Motor neuron (in vitro differentiated cells): ENCODE measurements around the gene PSEN1. TPM values are rescaled to one million over a fixed set of nuclear protein-coding genes. Genes with fewer than 3 reads are reported as not detected.
A peak's percentile ranks its signal among the peaks of the same experiment; 100 is the strongest.

Source experiments
- ATAC-seq, 8 experiments: fragments of 200-7000 bp; cut with Tn5 transposase; replicated peaks in 6 of 8; 2 replicates each; pipeline ENCODE4 v1.8.0; 2021; ENCODE audit warnings: mild to moderate bottlenecking in 8 of 8, moderate library complexity in 8 of 8
- H3K27ac ChIP-seq, 2 donors: fragments of 250-450 bp; sonication (Bioruptor Pico); 2 replicates each; pipeline ENCODE4 v1.9.0; 2021; ENCODE audit warnings: antibody characterized with exemption in 2 of 2, mild to moderate bottlenecking in 2 of 2, moderate library complexity in 1 of 2
- H3K4me1 ChIP-seq, 2 donors: fragments of 250-450 bp; sonication (Bioruptor Pico); replicated peaks in 1 of 2; 2 replicates each; pipeline ENCODE4 v1.6.1; 2021; ENCODE audit warnings: antibody characterized with exemption in 2 of 2, mild to moderate bottlenecking in 2 of 2, moderate library complexity in 1 of 2
- H3K4me3 ChIP-seq, 5 donors: fragments of 250-450 bp; sonication (Bioruptor Pico); 2 replicates each; pipeline ENCODE4 v1.9.0; 2021; ENCODE audit warnings: antibody characterized with exemption in 5 of 5, mild to moderate bottlenecking in 5 of 5, moderate library complexity in 4 of 5
- WGBS, 10 experiments: fragments of 450-650 bp; shearing (Covaris generic); methylation state at CpG; one replicate each; pipeline ENCODE4 v1.0.0; 2022; 5-methylcytosine and 5-hydroxymethylcytosine counted together
- in situ Hi-C, 9 experiments: fragments of 400-800 bp; cut with MboI; loops; one replicate each; pipeline ENCODE4 v1.15.0; 2021; ENCODE audit warnings: low sequenced_read_pairs in 9 of 9, low pct_unique_long_range_greater_than_20kb in 2 of 9; ENCODE audit not compliant: unreplicated experiment in 9 of 9
- total RNA-seq, 8 experiments: library from RNA; unstranded; fragments of 300-600 nt; gene quantifications; 2 replicates each; pipeline versions ENCODE4 v1.2.3 to v1.2.4, GENCODE V29; 2022

PSEN1 gene
- total RNA-seq, 8 experiments from 2014 or later: 31.1 to 54.2 (median 37.0) TPM

- in situ Hi-C loops: no loop called here
- H3K4me1 ChIP-seq: peaks cover 15 to 16% of the 10 kb centered on the region in 2 donors
- H3K4me3 ChIP-seq: no peak overlapping the region
- ATAC-seq: no peak
- 90 to 100% (median 95%) methylated on average over 1 to 8 of the region's 23 CpGs; no CpG with 5 or more reads in 6 of the 10 experiments for WGBS, 10 experiments
- H3K27ac ChIP-seq: no peak overlapping the region
Measured at GRCh38 chr14:73264080-73264884, 128.0 kb downstream of the PSEN1 start.

GRCh38 chr14:73264885-73265720 is 128.8 kb downstream of the PSEN1 start:
- Histone ChIP-seq H3K4me1 (peaks cover 15 to 16% of the 10 kb centered on the region in 2 donors), H3K27ac (no peak overlapping the region), H3K4me3 (no peak overlapping the region)
- in situ Hi-C loops: no loop called here
- WGBS, 10 experiments: 20 to 100% (median 90%) methylated on average over 1 to 6 of the region's 18 CpGs; no CpG with 5 or more reads in 3 of the 10 experiments
- ATAC-seq: peak in 1 of 8 experiments; percentile 9

- H3K4me3 ChIP-seq: no peak overlapping the region
- H3K27ac ChIP-seq: no peak overlapping the region
- in situ Hi-C loops: no loop called here
- peaks cover 11 to 12% of the 10 kb centered on the region in 2 donors for H3K4me1 ChIP-seq
- no peak for ATAC-seq
- 40 to 100% (median 85%) methylated on average over 1 to 3 of the region's 3 CpGs; no CpG with 5 or more reads in 3 of the 10 experiments for WGBS, 10 experiments
Measured at GRCh38 chr14:73265721-73266046, 129.4 kb downstream of the PSEN1 start.

- in situ Hi-C loops: no loop called here
- no peak for ATAC-seq
- peaks cover 5 to 6% of the 10 kb centered on the region in 2 donors for H3K4me1 ChIP-seq
- no peak overlapping the region for H3K27ac ChIP-seq
- 100% methylated on average over 2 of the region's 7 CpGs; no CpG with 5 or more reads in 9 of the 10 experiments for WGBS, 10 experiments
- no peak overlapping the region for H3K4me3 ChIP-seq
Measured at GRCh38 chr14:73266317-73266716, 130.0 kb downstream of the PSEN1 start.

GRCh38 chr14:73267474-73267873 is 131.2 kb downstream of the PSEN1 start:
- in situ Hi-C loops: no loop called here
- WGBS, 10 experiments: 0 to 93% methylated on average over 1 to 2 of the region's 6 CpGs; no CpG with 5 or more reads in 8 of the 10 experiments
- H3K4me3 ChIP-seq: no peak overlapping the region
- H3K4me1 ChIP-seq: no peaks in the 10 kb centered on the region
- no peak for ATAC-seq
- H3K27ac ChIP-seq: no peak overlapping the region

- no peak overlapping the region for H3K4me3 ChIP-seq
- no peaks in the 10 kb centered on the region for H3K4me1 ChIP-seq
- ATAC-seq: peak in 1 of 8 experiments; percentile 27
- no peak overlapping the region for H3K27ac ChIP-seq
- in situ Hi-C loops: no loop called here
- WGBS, 10 experiments: 77 to 96% (median 88%) methylated on average over 4 to 23 of the region's 48 CpGs; no CpG with 5 or more reads in 4 of the 10 experiments
Measured at GRCh38 chr14:73269729-73270531, 133.6 kb downstream of the PSEN1 start.

- ATAC-seq: no peak
- WGBS, 10 experiments: 27 to 100% (median 74%) methylated on average over 2 to 6 of the region's 6 CpGs; no CpG with 5 or more reads in 4 of the 10 experiments
- H3K4me1 ChIP-seq: no peaks in the 10 kb centered on the region
- in situ Hi-C loops: no loop called here
- no peak overlapping the region for H3K4me3 ChIP-seq
- H3K27ac ChIP-seq: no peak overlapping the region
Measured at GRCh38 chr14:73272393-73272792, 136.1 kb downstream of the PSEN1 start.

Other genes starting within 250 kb of the PSEN1 start
- gene DPF3, start 242.4 kb upstream of the PSEN1 start, total RNA-seq: 10 to 100 TPM in 3 of 8 experiments, 1 to 10 TPM in 5; 5.0 to 10.8 (median 8.6) TPM
- gene DCAF4, start 210.0 kb upstream of the PSEN1 start, total RNA-seq: 10 to 100 TPM in 7 of 8 experiments, 1 to 10 TPM in 1; 7.1 to 36.6 (median 15.6) TPM
- 10 to 100 TPM in 7 of 8 experiments, 1 to 10 TPM in 1; 9.7 to 19.7 (median 12.1) TPM for gene ZFYVE1, start 109.4 kb upstream of the PSEN1 start, total RNA-seq
- 100 to 1,000 TPM in 1 of 8 experiments, 10 to 100 TPM in 7; 53.9 to 100 (median 70.9) TPM for gene RBM25, start 78.0 kb upstream of the PSEN1 start, total RNA-seq
- gene PAPLN, start 101.0 kb downstream of the PSEN1 start, total RNA-seq: 10 to 100 TPM in 3 of 8 experiments, 1 to 10 TPM in 2, under 1 TPM in 3; 0.54 to 29.4 (median 1.5) TPM